ENCODE results near the gene PPIL4.

PPIL4 gene

DNA sequence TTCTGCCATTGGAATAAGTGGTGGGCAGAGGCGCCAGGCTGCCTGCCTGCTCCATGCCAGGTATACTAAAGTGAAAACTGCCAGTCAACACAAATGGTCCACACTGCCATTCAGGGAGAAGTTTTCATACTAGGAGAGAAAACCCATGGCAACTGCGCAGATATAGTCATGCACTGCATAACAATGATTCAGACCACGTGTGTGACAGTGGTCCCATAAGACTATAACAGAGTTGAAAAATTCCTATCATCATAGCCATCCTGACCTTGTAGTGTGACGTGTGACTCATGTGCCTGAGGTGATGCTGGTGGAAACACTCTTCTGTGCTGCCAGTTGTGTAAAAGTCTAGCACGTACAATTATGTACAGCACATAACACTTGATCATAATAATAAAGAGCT, 86.1 kb downstream of the PPIL4 start:
- DNase-seq (ENCODE audit: low read depth in 3 of 3): no peak

DNA sequence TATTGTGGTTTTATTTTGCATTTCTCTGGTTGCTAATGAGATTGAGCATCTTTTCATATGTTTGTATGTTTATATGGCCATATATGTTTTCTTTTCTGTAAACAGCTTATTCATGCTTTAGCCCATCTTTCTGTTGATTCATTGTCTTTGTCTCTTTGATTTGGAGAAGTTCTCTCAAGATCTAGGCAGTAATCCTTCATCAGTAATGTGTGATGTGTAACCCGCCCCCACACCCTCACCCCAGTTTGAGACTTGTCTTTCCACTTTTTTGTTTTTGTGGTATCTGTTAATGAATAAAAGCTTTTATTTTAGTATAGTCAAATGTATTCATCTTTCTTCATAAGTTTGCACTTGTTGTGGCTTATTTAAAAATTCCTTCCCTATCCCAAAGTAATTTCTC, 87.0 kb downstream of the PPIL4 start:
- DNase-seq (ENCODE audit: low read depth in 3 of 3): no peak

GRCh38 chr6:149458196-149458595, 87.6 kb downstream of the PPIL4 start:
- no peak for DNase-seq (ENCODE audit: low read depth in 3 of 3)

GRCh38 chr6:149457316-149457884, 88.4 kb downstream of the PPIL4 start:
- no peak for DNase-seq (ENCODE audit: low read depth in 3 of 3)

DNA sequence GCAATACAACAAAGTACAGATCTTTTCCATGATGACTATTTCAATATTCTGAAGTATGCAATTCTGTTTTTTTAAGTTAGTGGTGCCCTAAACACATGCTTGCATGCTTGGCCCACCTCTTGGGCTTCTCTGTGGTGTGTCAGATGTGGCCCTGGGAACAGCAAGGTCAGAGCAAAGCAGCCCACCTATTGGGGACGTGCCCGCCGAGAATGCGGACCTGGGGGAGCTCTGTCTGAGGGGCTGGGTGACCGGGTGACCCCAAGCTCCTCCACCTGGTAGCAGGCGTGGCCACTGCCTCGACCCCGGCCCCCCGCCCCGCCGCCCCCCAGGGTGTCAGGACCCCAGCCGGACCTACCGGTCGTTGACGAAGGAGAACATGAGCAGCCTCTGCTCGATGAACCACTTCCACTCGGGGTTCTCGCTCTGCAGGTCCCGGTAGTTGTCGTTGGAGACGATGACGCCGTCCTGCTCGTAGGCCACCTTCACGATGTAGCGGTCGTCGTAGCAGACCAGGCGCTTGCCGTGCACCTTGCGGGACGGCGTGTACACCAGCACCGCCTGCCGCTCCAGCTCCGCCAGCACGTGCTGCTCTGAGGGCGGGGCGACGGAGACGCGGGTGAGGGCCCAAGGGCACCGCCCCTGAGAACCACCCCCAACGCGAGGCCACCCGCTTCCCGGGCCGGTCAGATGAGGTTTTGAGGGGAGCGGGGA, 89.4 kb downstream of the PPIL4 start:
- no peak for DNase-seq (ENCODE audit: low read depth in 3 of 3)

GRCh38 chr6:149455031-149455732, 90.7 kb downstream of the PPIL4 start:
- no peak for DNase-seq (ENCODE audit: low read depth in 3 of 3)
